ENCODE results near the gene TRIM14.

GRCh38 chr9:98097836-98098235, 21.2 kb downstream of the TRIM14 start:
- TF ChIP-seq POLR2AphosphoS5 (IDR thresholded peaks at IDR 0.05; ENCODE audit: low read depth, low read length) (no peak), POLR2A (IDR thresholded peaks at IDR 0.05; ENCODE audit: low read depth, low read length) (no peak), TAF1 (IDR thresholded peaks at IDR 0.05; ENCODE audit: low read depth, low read length) (no peak)

All from GM12891 (cell line).